Measurements from ENCODE around the gene AP3S2.

AP3S2 gene

GRCh38 chr15:89904519-89904918 is 10.7 kb upstream of the AP3S2 start:
- TF ChIP-seq EZH2phosphoT487 (IDR thresholded peaks at IDR 0.05; ENCODE audit: low read length) (no peak), CTCF (IDR thresholded peaks at IDR 0.05; ENCODE audit: low read length) (no peak), EZH2 (optimal IDR thresholded peaks at IDR 0.05; ENCODE audit: low read depth, low read length) (no peak)
- H3K9ac ChIP-seq (ENCODE audit: low read length), result no peak overlapping the region
- no peaks in the 10 kb centered on the region for H3K9me2 ChIP-seq (replicated peaks; ENCODE audit: insufficient read depth, low read length)
- no peak overlapping the region for H3K4me3 ChIP-seq (ENCODE audit: low read length)
- no peaks in the 10 kb centered on the region for H3K36me3 ChIP-seq (replicated peaks; ENCODE audit: insufficient read depth, low read length)
- no peaks in the 10 kb centered on the region for H3K79me2 ChIP-seq (ENCODE audit: low read length)
- no peaks in the 10 kb centered on the region for H4K20me1 ChIP-seq (ENCODE audit: insufficient read depth, low read length)
- no peak overlapping the region for H3K27ac ChIP-seq (ENCODE audit: low read length)
- H3K4me2 ChIP-seq (ENCODE audit: low read depth, low read length), result no peak overlapping the region
- no peaks in the 10 kb centered on the region for H3K9me3 ChIP-seq (replicated peaks; ENCODE audit: insufficient read depth, low read length)
- H3K27me3 ChIP-seq (replicated peaks; ENCODE audit: insufficient read depth, low read length), result no peaks in the 10 kb centered on the region
- no peak overlapping the region for H2AFZ ChIP-seq (ENCODE audit: low read length)
- H3F3A ChIP-seq (ENCODE audit: insufficient read depth, low read length), result no peaks in the 10 kb centered on the region
- no peak for DNase-seq
- H3K4me1 ChIP-seq (ENCODE audit: low read length), result 0 out of 2 replicates have a peak, but pooled peaks cover 4% of the 10 kb centered on the region

- H3K9ac ChIP-seq (ENCODE audit: low read length), result no peak overlapping the region
- H3K4me2 ChIP-seq (ENCODE audit: low read depth, low read length), result no peak overlapping the region
- DNase-seq, result no peak
- no peak overlapping the region for H3K4me3 ChIP-seq (ENCODE audit: low read length)
- no peak for TF ChIP-seq CTCF (IDR thresholded peaks at IDR 0.05; ENCODE audit: low read length)
- no peak for TF ChIP-seq EZH2 (optimal IDR thresholded peaks at IDR 0.05; ENCODE audit: low read depth, low read length)
- no peak for TF ChIP-seq EZH2phosphoT487 (IDR thresholded peaks at IDR 0.05; ENCODE audit: low read length)
- H2AFZ ChIP-seq (ENCODE audit: low read length), result no peak overlapping the region
- no peaks in the 10 kb centered on the region for H4K20me1 ChIP-seq (ENCODE audit: insufficient read depth, low read length)
- no peaks in the 10 kb centered on the region for H3K79me2 ChIP-seq (ENCODE audit: low read length)
- no peaks in the 10 kb centered on the region for H3F3A ChIP-seq (ENCODE audit: insufficient read depth, low read length)
- no peaks in the 10 kb centered on the region for H3K9me2 ChIP-seq (replicated peaks; ENCODE audit: insufficient read depth, low read length)
- H3K4me1 ChIP-seq (ENCODE audit: low read length), result peaks cover 4% of the 10 kb centered on the region; the same call in 1 of the 2 replicates
- H3K27ac ChIP-seq (ENCODE audit: low read length), result no peak overlapping the region
- no peaks in the 10 kb centered on the region for H3K9me3 ChIP-seq (replicated peaks; ENCODE audit: insufficient read depth, low read length)
- H3K36me3 ChIP-seq (replicated peaks; ENCODE audit: insufficient read depth, low read length), result no peaks in the 10 kb centered on the region
- H3K27me3 ChIP-seq (replicated peaks; ENCODE audit: insufficient read depth, low read length), result no peaks in the 10 kb centered on the region
Observed at GRCh38 chr15:89903858-89904130, 10.0 kb upstream of the AP3S2 start.

DNA sequence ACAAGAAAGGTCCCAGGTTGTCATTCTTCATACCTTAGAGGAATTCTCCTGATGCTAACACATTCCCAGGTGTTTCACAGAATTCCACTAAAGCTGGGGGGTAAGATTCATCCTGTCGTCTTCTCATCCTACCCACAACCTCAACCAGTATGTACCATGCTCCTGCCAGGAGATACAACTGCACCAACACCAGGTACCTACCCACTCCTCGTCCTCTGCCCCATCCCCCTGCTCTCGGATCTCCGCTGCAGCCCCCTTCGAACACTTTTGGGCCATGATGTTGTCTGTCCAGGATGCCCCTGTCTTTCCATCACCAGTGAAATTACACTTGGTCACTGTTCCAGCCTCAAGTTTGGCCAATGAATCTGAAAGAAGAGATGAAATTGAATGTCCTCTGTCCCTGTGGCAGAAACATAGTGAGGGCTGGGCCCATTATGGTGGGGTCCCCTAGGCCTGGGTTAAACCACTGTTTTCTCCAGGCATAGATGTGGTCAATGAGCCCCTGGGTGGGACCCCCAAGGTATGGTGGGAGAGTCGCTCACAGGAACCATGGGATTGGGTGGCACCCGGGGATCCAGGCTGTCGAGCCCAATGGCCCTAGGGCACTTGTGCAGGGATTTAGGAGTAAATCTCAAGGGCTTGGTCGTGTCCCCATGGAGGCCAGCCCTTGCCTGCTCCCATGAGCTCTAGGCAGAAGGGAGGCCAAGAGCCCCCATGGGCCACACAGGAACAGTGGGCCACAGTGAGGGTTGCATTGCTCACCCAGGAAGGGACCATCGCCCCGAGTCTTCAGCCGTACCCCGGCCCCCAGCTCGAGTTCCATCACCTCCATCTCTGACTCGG is 9.4 kb upstream of the AP3S2 start:
- DNase-seq, result no peak
- H3F3A ChIP-seq (ENCODE audit: insufficient read depth, low read length), result no peaks in the 10 kb centered on the region
- H3K9me3 ChIP-seq (replicated peaks; ENCODE audit: insufficient read depth, low read length), result no peaks in the 10 kb centered on the region
- TF ChIP-seq CTCF (IDR thresholded peaks at IDR 0.05; ENCODE audit: low read length) (no peak), EZH2phosphoT487 (IDR thresholded peaks at IDR 0.05; ENCODE audit: low read length) (no peak), EZH2 (optimal IDR thresholded peaks at IDR 0.05; ENCODE audit: low read depth, low read length) (no peak)
- no peaks in the 10 kb centered on the region for H3K27me3 ChIP-seq (replicated peaks; ENCODE audit: insufficient read depth, low read length)
- H3K9ac ChIP-seq (ENCODE audit: low read length), result no peak overlapping the region
- no peaks in the 10 kb centered on the region for H3K9me2 ChIP-seq (replicated peaks; ENCODE audit: insufficient read depth, low read length)
- no peak overlapping the region for H2AFZ ChIP-seq (ENCODE audit: low read length)
- H3K4me3 ChIP-seq (ENCODE audit: low read length), result no peak overlapping the region
- H3K4me1 ChIP-seq (ENCODE audit: low read length), result peaks cover 8% of the 10 kb centered on the region
- H3K4me2 ChIP-seq (ENCODE audit: low read depth, low read length), result no peak overlapping the region
- H3K79me2 ChIP-seq (ENCODE audit: low read length), result no peaks in the 10 kb centered on the region
- no peaks in the 10 kb centered on the region for H3K36me3 ChIP-seq (replicated peaks; ENCODE audit: insufficient read depth, low read length)
- H4K20me1 ChIP-seq (ENCODE audit: insufficient read depth, low read length), result no peaks in the 10 kb centered on the region
- H3K27ac ChIP-seq (ENCODE audit: low read length), result no peak overlapping the region
